SK-N-SH (cell line): ENCODE data around the gene MAN1A1.

Experiments
- CTCF ChIP-seq: fragments of 200-600 bp; sonication (generic); IDR thresholded peaks from 2 replicates; pipeline ENCODE4 v1.6.1; 2017; ENCODE audit warnings: antibody characterized with exemption, mild to moderate bottlenecking, moderate library complexity
- FOSL2 ChIP-seq: IDR thresholded peaks from 2 replicates; pipeline ENCODE4 v1.4.0; 2012; ENCODE audit warnings: low read depth, mild to moderate bottlenecking, moderate library complexity, borderline replicate concordance
- GABPA ChIP-seq: IDR thresholded peaks from 2 replicates; pipeline ENCODE4 v1.4.0; 2012; ENCODE audit warnings: low read depth, mild to moderate bottlenecking
- GATA2 ChIP-seq: sonication (generic); formaldehyde crosslinking; IDR thresholded peaks from 2 replicates; pipeline ENCODE4 v1.5.0; 2020; ENCODE audit warnings: mild to moderate bottlenecking, missing genetic modification reagents
- IRF3 ChIP-seq: fragments of 150-350 bp; IDR thresholded peaks from 2 replicates; pipeline ENCODE4 v1.6.1; 2016; ENCODE audit warnings: mild to moderate bottlenecking, low read depth, low read length
- JUND ChIP-seq: IDR thresholded peaks from 2 replicates; pipeline ENCODE4 v1.4.0; 2012
- POLR2AphosphoS5 ChIP-seq: IDR thresholded peaks from 2 replicates; pipeline ENCODE4 v1.6.1; 2012; ENCODE audit warnings: low read depth, low read length
- RCOR1 ChIP-seq: fragments of 150-350 bp; IDR thresholded peaks from 2 replicates; pipeline ENCODE4 v1.6.1; 2017; ENCODE audit warnings: antibody characterized with exemption, low read length
- SMC3 ChIP-seq: IDR thresholded peaks from 2 replicates; pipeline ENCODE4 v1.6.1; 2012; ENCODE audit warnings: low read depth, low read length, improper control_type of control experiment
- TAF1 ChIP-seq: IDR thresholded peaks from 2 replicates; pipeline ENCODE4 v1.6.1; 2012; ENCODE audit warnings: low read depth, mild to moderate bottlenecking, low read length, moderate library complexity, borderline replicate concordance
- YY1 ChIP-seq: IDR thresholded peaks from 2 replicates; pipeline ENCODE4 v1.4.0; 2012; ENCODE audit warnings: low read depth, mild to moderate bottlenecking
- TF ChIP-seq, protein P1 (sequence below): IDR thresholded peaks from 2 replicates; pipeline ENCODE4 v1.6.1; 2012; ENCODE audit warnings: mild to moderate bottlenecking, low read depth, low read length, moderate library complexity
- TF ChIP-seq, protein P2 (sequence below): IDR thresholded peaks from 2 replicates; pipeline ENCODE4 v1.4.0; 2012; ENCODE audit warnings: low read depth

GRCh38 chr6:119250036-119250435 lies 99.5 kb downstream of the MAN1A1 start:
- TF ChIP-seq TAF1, result no peak
- no peak for TF ChIP-seq CTCF
- TF ChIP-seq FOSL2, result no peak
- no peak for TF ChIP-seq YY1
- TF ChIP-seq POLR2AphosphoS5, result no peak
- no peak for TF ChIP-seq JUND
- no peak for TF ChIP-seq RCOR1
- no peak for TF ChIP-seq SMC3
- TF ChIP-seq, protein P1, sequence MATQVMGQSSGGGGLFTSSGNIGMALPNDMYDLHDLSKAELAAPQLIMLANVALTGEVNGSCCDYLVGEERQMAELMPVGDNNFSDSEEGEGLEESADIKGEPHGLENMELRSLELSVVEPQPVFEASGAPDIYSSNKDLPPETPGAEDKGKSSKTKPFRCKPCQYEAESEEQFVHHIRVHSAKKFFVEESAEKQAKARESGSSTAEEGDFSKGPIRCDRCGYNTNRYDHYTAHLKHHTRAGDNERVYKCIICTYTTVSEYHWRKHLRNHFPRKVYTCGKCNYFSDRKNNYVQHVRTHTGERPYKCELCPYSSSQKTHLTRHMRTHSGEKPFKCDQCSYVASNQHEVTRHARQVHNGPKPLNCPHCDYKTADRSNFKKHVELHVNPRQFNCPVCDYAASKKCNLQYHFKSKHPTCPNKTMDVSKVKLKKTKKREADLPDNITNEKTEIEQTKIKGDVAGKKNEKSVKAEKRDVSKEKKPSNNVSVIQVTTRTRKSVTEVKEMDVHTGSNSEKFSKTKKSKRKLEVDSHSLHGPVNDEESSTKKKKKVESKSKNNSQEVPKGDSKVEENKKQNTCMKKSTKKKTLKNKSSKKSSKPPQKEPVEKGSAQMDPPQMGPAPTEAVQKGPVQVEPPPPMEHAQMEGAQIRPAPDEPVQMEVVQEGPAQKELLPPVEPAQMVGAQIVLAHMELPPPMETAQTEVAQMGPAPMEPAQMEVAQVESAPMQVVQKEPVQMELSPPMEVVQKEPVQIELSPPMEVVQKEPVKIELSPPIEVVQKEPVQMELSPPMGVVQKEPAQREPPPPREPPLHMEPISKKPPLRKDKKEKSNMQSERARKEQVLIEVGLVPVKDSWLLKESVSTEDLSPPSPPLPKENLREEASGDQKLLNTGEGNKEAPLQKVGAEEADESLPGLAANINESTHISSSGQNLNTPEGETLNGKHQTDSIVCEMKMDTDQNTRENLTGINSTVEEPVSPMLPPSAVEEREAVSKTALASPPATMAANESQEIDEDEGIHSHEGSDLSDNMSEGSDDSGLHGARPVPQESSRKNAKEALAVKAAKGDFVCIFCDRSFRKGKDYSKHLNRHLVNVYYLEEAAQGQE, result no peak
- TF ChIP-seq GABPA, result no peak
- TF ChIP-seq GATA2 (CRISPR knock-in tag), result no peak
- TF ChIP-seq IRF3, result no peak
- TF ChIP-seq, protein P2, sequence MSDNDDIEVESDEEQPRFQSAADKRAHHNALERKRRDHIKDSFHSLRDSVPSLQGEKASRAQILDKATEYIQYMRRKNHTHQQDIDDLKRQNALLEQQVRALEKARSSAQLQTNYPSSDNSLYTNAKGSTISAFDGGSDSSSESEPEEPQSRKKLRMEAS, result no peak
